ENCODE data around the gene MAB21L4. TPM values are rescaled to one million over a fixed set of nuclear protein-coding genes. Genes with fewer than 3 reads are reported as not detected.

Gene MAB21L4
- total RNA-seq, 1 donor from 2014 or later: not detected

DNA sequence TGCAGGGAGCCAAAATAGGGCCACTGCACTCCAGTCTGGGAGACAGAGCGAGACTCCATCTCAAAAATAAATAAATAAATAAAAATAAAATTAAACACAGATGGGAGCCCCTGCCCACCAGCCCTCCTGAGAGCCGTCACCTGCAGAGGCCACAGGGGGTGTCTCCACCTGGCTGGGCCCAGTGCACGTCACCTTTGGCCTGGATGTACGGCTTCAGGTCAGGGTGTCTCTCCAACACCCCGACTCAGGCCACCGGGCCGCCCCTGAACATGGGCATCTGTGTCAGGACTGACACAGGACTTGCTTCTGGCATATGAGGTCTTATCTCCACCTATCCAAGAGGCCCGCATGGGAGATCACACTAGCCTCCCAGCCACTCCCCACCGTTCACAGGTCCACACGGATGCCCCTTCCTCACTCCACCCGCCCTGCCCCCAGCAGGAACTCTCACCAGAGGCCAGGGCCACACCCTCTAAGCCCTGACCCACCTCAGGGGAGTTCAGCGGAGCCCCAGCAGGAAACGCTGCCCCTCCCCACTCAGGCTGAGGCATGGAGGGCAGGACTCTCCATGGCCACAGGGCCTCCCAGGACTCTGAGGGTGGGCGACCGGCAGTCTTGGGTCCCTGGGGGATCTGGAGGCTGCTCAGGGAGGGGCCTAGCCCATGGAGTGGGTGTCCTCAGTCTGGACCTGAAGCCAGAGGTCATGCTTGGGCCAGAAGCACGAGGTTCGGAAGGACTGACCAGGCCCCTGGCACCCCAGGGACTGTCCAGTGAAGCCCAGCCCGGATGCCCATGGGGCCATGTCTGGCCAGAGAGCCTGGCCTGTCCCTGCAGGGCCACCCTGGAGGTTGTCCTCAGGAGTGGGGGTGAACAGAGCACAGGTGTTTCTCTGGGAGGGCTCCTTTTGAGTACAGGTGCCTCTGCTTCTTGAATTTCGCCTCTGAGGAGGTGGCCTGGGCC, 8.5 kb upstream of the MAB21L4 start:
- Mint-ChIP-seq H3K27me3 (ENCODE audit: unreplicated experiment) (peaks cover 16% of the 10 kb centered on the region), H3K27ac (ENCODE audit: unreplicated experiment) (no peak overlapping the region), H3K36me3 (ENCODE audit: unreplicated experiment) (no peaks in the 10 kb centered on the region), H3K9me3 (ENCODE audit: unreplicated experiment) (peaks cover 6% of the 10 kb centered on the region), H3K4me1 (ENCODE audit: unreplicated experiment) (no peaks in the 10 kb centered on the region), H3K4me3 (ENCODE audit: unreplicated experiment) (no peak overlapping the region)
- TF ChIP-seq, protein P1, sequence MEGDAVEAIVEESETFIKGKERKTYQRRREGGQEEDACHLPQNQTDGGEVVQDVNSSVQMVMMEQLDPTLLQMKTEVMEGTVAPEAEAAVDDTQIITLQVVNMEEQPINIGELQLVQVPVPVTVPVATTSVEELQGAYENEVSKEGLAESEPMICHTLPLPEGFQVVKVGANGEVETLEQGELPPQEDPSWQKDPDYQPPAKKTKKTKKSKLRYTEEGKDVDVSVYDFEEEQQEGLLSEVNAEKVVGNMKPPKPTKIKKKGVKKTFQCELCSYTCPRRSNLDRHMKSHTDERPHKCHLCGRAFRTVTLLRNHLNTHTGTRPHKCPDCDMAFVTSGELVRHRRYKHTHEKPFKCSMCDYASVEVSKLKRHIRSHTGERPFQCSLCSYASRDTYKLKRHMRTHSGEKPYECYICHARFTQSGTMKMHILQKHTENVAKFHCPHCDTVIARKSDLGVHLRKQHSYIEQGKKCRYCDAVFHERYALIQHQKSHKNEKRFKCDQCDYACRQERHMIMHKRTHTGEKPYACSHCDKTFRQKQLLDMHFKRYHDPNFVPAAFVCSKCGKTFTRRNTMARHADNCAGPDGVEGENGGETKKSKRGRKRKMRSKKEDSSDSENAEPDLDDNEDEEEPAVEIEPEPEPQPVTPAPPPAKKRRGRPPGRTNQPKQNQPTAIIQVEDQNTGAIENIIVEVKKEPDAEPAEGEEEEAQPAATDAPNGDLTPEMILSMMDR (IDR thresholded peaks at IDR 0.05): no peak
- no peak for DNase-seq (ENCODE audit: extremely low spot score, unreplicated experiment)

DNA sequence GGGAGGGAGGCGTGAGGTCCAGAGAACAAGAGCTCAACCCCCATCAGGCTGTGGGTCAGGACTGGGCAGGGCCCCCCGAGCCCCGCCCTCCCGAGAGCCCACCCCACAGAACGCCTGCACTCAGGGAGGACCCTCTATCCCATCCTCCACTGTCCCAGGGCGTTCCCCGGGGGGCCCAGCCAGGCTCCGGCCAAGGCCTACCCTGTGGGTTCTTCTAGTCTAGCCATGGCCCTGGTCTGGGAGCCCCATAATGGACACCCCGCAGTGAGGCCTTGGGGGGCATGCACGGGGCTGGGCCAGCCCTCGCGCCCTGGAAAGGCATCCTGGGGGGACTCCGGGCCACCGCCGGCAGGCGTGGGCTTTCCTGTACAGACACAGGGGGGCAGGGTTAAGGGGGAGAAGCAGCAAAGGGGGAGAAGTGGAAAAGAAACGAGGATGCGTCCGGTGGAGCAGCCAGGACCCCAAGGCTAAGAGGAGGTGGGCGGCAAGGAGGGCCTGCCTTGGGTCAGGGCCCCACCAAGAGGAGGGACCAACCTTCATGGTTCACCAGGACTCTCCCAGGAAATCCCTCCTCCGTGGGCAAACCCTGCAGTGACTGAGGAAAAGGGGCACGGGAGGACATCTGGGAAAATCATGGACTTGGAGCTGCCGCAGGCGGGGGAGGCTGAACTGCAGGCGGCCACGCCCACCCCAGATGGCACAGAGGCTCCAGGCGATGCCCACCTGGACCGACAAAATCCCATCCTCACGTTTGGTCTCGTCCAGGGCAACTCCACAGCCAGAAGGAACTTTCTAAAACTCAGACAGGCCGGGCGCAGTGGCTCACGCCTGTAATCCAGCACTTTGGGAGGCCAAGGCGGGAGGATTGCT, 7.5 kb upstream of the MAB21L4 start:
- Mint-ChIP-seq H3K4me3 (ENCODE audit: unreplicated experiment) (no peak overlapping the region), H3K27me3 (ENCODE audit: unreplicated experiment) (peaks cover 16% of the 10 kb centered on the region), H3K4me1 (ENCODE audit: unreplicated experiment) (no peaks in the 10 kb centered on the region), H3K36me3 (ENCODE audit: unreplicated experiment) (no peaks in the 10 kb centered on the region), H3K27ac (ENCODE audit: unreplicated experiment) (no peak overlapping the region), H3K9me3 (ENCODE audit: unreplicated experiment) (peaks cover 6% of the 10 kb centered on the region)
- no peak for DNase-seq (ENCODE audit: extremely low spot score, unreplicated experiment)
- TF ChIP-seq, protein P1 (IDR thresholded peaks at IDR 0.05): no peak

DNA sequence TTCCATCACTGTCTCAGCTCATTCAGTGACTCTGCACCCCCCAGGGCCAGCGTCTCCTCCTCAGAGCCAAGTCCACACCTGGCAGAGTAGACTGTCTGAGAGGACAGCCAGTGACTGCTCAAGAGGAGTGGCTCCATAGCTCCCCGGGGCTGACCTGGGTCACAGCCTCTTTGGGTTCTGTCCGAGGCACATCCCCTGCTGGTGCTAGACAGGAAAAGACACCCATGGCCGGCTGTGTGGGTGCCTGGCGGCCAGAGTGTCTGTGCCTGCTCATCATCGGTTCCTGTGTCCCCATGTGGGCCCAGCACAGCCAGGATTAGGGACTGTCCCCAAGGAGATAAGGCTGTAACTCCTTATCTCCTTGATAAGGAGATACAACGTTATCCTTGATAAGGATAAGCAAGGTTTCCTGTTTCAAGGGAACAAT, 6.7 kb upstream of the MAB21L4 start:
- H3K4me1 Mint-ChIP-seq (ENCODE audit: unreplicated experiment): no peaks in the 10 kb centered on the region
- no peak overlapping the region for H3K4me3 Mint-ChIP-seq (ENCODE audit: unreplicated experiment)
- peaks cover 6% of the 10 kb centered on the region for H3K9me3 Mint-ChIP-seq (ENCODE audit: unreplicated experiment)
- DNase-seq (ENCODE audit: extremely low spot score, unreplicated experiment): no peak
- TF ChIP-seq, protein P1 (IDR thresholded peaks at IDR 0.05): no peak
- H3K27me3 Mint-ChIP-seq (ENCODE audit: unreplicated experiment): peaks cover 16% of the 10 kb centered on the region
- no peak overlapping the region for H3K27ac Mint-ChIP-seq (ENCODE audit: unreplicated experiment)
- no peaks in the 10 kb centered on the region for H3K36me3 Mint-ChIP-seq (ENCODE audit: unreplicated experiment)

DNA sequence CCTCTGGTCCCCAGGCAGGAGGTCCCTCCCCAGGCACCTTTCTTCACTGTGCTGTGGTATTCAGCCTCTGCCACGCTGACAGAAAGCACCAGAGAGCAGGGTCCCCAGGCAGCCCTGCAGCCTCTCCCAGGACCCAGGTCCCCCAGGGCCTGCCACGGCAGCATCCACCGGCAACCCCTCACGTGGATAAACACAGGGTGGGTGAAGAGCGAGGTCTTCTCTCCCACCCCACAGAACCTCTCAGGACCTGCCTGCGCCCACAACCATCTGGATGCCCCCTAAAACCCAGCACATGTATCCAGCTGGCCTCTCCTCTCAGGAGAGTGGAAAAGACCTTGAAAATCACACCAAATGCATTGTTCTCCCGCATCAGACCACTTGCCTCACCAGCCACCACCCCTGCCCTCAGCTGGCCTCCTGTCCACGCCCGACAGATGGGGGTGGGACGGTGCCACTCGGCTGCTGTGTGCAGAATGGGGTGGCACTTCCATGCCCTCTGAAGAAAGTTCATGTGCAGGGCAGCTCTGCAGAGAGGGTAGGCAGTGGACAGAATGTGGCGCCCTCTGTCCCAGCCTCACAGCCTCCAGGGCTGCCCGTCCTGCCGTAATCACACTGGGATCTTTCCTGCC, 6.1 kb upstream of the MAB21L4 start:
- peaks cover 16% of the 10 kb centered on the region for H3K27me3 Mint-ChIP-seq (ENCODE audit: unreplicated experiment)
- no peak overlapping the region for H3K27ac Mint-ChIP-seq (ENCODE audit: unreplicated experiment)
- H3K4me1 Mint-ChIP-seq (ENCODE audit: unreplicated experiment): no peaks in the 10 kb centered on the region
- H3K9me3 Mint-ChIP-seq (ENCODE audit: unreplicated experiment): peaks cover 6% of the 10 kb centered on the region
- no peak overlapping the region for H3K4me3 Mint-ChIP-seq (ENCODE audit: unreplicated experiment)
- TF ChIP-seq, protein P1 (IDR thresholded peaks at IDR 0.05): no peak
- no peaks in the 10 kb centered on the region for H3K36me3 Mint-ChIP-seq (ENCODE audit: unreplicated experiment)
- no peak for DNase-seq (ENCODE audit: extremely low spot score, unreplicated experiment)

Measured in osteocyte (in vitro differentiated cells).